Measurements from ENCODE around the gene GCNT4. TPM values are rescaled to one million over a fixed set of nuclear protein-coding genes. Genes with fewer than 3 reads are reported as not detected.
A peak's percentile ranks its signal among the peaks of the same experiment; 100 is the strongest.

GCNT4 gene
- total RNA-seq, 4 donors from 2014 or later, result 3.3 to 63.7 (median 17.8) TPM

GRCh38 chr5:75054134-75054930 is 2.0 kb upstream of the GCNT4 start:
- Histone ChIP-seq H3K4me1 (peaks cover 0 to 35% (median 7%) of the 10 kb centered on the region in 4 donors), H3K36me3 (no peaks in the 10 kb centered on the region), H3K4me3 (peak overlapping the region; percentile 71 to 84 (median 78)), H3K27me3 (no peaks in the 10 kb centered on the region), H3K9me3 (no peaks in the 10 kb centered on the region), H3K27ac (peak overlapping the region; percentile 83 to 96 (median 92))
- DNase-seq, result peak in 1 of 3 donors; percentile 54
- TF ChIP-seq CTCF (IDR thresholded peaks at IDR 0.05), result no peak
- TF ChIP-seq POLR2A (IDR thresholded peaks at IDR 0.05), result no peak

- peak overlapping the region; percentile 83 to 96 (median 92) for H3K27ac ChIP-seq
- peak in 2 of 3 donors; percentile 78 to 87 for DNase-seq
- H3K9me3 ChIP-seq, result no peaks in the 10 kb centered on the region
- H3K4me3 ChIP-seq, result peak overlapping the region; percentile 71 to 84 (median 78)
- peak in 3 of 6 experiments; percentile 11 to 31 (median 15) for TF ChIP-seq CTCF (IDR thresholded peaks at IDR 0.05)
- peak; percentile 73 to 82 for TF ChIP-seq POLR2A (IDR thresholded peaks at IDR 0.05)
- no peaks in the 10 kb centered on the region for H3K36me3 ChIP-seq
- peaks cover 0 to 41% (median 7%) of the 10 kb centered on the region in 4 donors for H3K4me1 ChIP-seq
- no peaks in the 10 kb centered on the region for H3K27me3 ChIP-seq
Measured at GRCh38 chr5:75053304-75054133, 1.2 kb upstream of the GCNT4 start.

GRCh38 chr5:75053054-75053303 is 621 bp upstream of the GCNT4 start:
- Histone ChIP-seq H3K9me3 (no peaks in the 10 kb centered on the region), H3K27me3 (no peaks in the 10 kb centered on the region), H3K27ac (peak overlapping the region; percentile 83 to 96 (median 92)), H3K36me3 (no peaks in the 10 kb centered on the region), H3K4me3 (peak overlapping the region; percentile 71 to 84 (median 78)), H3K4me1 (peaks cover 0 to 46% (median 7%) of the 10 kb centered on the region in 4 donors)
- TF ChIP-seq POLR2A (IDR thresholded peaks at IDR 0.05), result no peak
- peak in 3 of 6 experiments; percentile 28 to 33 (median 30) for TF ChIP-seq CTCF (IDR thresholded peaks at IDR 0.05)
- no peak for DNase-seq

GRCh38 chr5:75051217-75051751 is 1.1 kb downstream of the GCNT4 start:
- peak overlapping the region in 2 of 4 donors; percentile 77 to 84 for H3K4me3 ChIP-seq
- peaks cover 0 to 46% (median 7%) of the 10 kb centered on the region in 4 donors for H3K4me1 ChIP-seq
- peaks cover 0 to 4% (median 0%) of the 10 kb centered on the region in 3 donors for H3K36me3 ChIP-seq
- no peaks in the 10 kb centered on the region for H3K27me3 ChIP-seq
- H3K27ac ChIP-seq, result peak overlapping the region in 3 of 4 donors; percentile 36 to 96 (median 83)
- H3K9me3 ChIP-seq, result no peaks in the 10 kb centered on the region
- no peak for TF ChIP-seq CTCF (IDR thresholded peaks at IDR 0.05)
- TF ChIP-seq POLR2A (IDR thresholded peaks at IDR 0.05), result no peak
- peak in 2 of 3 donors; percentile 67 to 84 for DNase-seq

- H3K27ac ChIP-seq, result no peak overlapping the region
- H3K27me3 ChIP-seq, result no peaks in the 10 kb centered on the region
- no peaks in the 10 kb centered on the region for H3K9me3 ChIP-seq
- H3K4me1 ChIP-seq, result peaks cover 0 to 46% (median 7%) of the 10 kb centered on the region in 4 donors
- no peak for DNase-seq
- TF ChIP-seq POLR2A (IDR thresholded peaks at IDR 0.05) (no peak), CTCF (IDR thresholded peaks at IDR 0.05) (peak in 2 of 6 experiments; percentile 3 to 31)
- H3K4me3 ChIP-seq, result no peak overlapping the region
- peaks cover 0 to 6% (median 0%) of the 10 kb centered on the region in 3 donors for H3K36me3 ChIP-seq
Measured at GRCh38 chr5:75050415-75050814, 1.9 kb downstream of the GCNT4 start.

Measured in Peyer's patch (tissue), 4 donors.